IMR-90 (cell line): ENCODE measurements around the gene SLC25A28. TPM values are rescaled to one million over a fixed set of nuclear protein-coding genes. Genes with fewer than 3 reads are reported as not detected.

ENCODE experiments used
- ATAC-seq: fragments of 200-7000 bp; cut with Tn5 transposase; 2 replicates; pipeline ENCODE4 v1.9.1; 2020; ENCODE audit warnings: low read depth, mild to moderate bottlenecking, moderate library complexity
- BruUV-seq: library from RNA; stranded (reverse); fragments of 400-500 nt; replicated peaks from 2 replicates; lab custom pipeline; 2021; lab: Mats Ljungman, UMichigan
- CTCF ChIA-PET: fragments of 300-600 bp; formaldehyde crosslinking; extraction: SDS; loops from one replicate; lab custom pipeline; 2021; ENCODE audit warnings: antibody characterized with exemption; lab: Yijun Ruan, JAX
- POLR2A ChIA-PET: fragments of 300-600 bp; sonication (Branson Sonifier 250); formaldehyde crosslinking; loops from one replicate; lab custom pipeline; 2022; ENCODE audit warnings: antibody characterized with exemption; ENCODE audit not compliant: unreplicated experiment; lab: Charles Lee
- DNase-seq: peaks from one replicate; pipeline ENCODE4 v3.0.0; 2013
- H2AFZ ChIP-seq: replicated peaks from 2 replicates; pipeline ENCODE3; 2013; ENCODE audit warnings: low read length, mild to moderate bottlenecking; ENCODE audit not compliant: poor library complexity
- H2AK5ac ChIP-seq: 2 replicates; pipeline ENCODE4 v1.6.1; 2013; ENCODE audit warnings: low read depth, low read length, inconsistent platforms
- H2AK9ac ChIP-seq: replicated peaks from 2 replicates; pipeline ENCODE3; 2013; ENCODE audit warnings: mild to moderate bottlenecking, low read depth, low read length, moderate library complexity; ENCODE audit not compliant: poor library complexity
- H2BK120ac ChIP-seq: 2 replicates; pipeline ENCODE4 v1.6.1; 2013; ENCODE audit warnings: low read depth, low read length, inconsistent platforms
- H2BK15ac ChIP-seq: 3 replicates; pipeline ENCODE4 v1.6.1; 2013; ENCODE audit warnings: low read depth, low read length, inconsistent platforms
- H2BK20ac ChIP-seq: 2 replicates; pipeline ENCODE4 v1.6.1; 2013; ENCODE audit warnings: low read depth, mild to moderate bottlenecking, inconsistent platforms, low read length, moderate library complexity
- H2BK5ac ChIP-seq: 2 replicates; pipeline ENCODE4 v1.6.1; 2013; ENCODE audit warnings: mild to moderate bottlenecking, low read depth, low read length, inconsistent platforms; ENCODE audit not compliant: poor library complexity, severe bottlenecking
- H3K14ac ChIP-seq: replicated peaks from 2 replicates; pipeline ENCODE4 v1.6.1; 2013; ENCODE audit warnings: low read depth, low read length, inconsistent platforms
- H3K18ac ChIP-seq: 2 replicates; pipeline ENCODE4 v1.6.1; 2013; ENCODE audit warnings: low read depth, low read length, control low read depth
- H3K23ac ChIP-seq: 2 replicates; pipeline ENCODE4 v1.6.1; 2013; ENCODE audit warnings: low read depth, low read length, inconsistent platforms
- H3K27ac ChIP-seq: 2 replicates; pipeline ENCODE4 v1.5.1; 2013; ENCODE audit warnings: mild to moderate bottlenecking, control low read depth, low read length; ENCODE audit not compliant: insufficient read depth
- H3K27me3 ChIP-seq: 2 replicates; pipeline ENCODE4 v1.6.1; 2013; ENCODE audit warnings: low read length; ENCODE audit not compliant: control insufficient read depth, insufficient read depth
- H3K36me3 ChIP-seq: 2 replicates; pipeline ENCODE4 v1.6.1; 2013; ENCODE audit warnings: low read length, mixed read lengths; ENCODE audit not compliant: control insufficient read depth, insufficient read depth
- H3K4ac ChIP-seq: 2 replicates; pipeline ENCODE4 v1.6.1; 2013; ENCODE audit warnings: low read depth, low read length, inconsistent platforms
- H3K4me1 ChIP-seq: 2 replicates; pipeline ENCODE4 v1.6.1; 2013; ENCODE audit warnings: low read length, mixed read lengths; ENCODE audit not compliant: control insufficient read depth, insufficient read depth
- H3K4me2 ChIP-seq: 2 replicates; pipeline ENCODE4 v1.6.1; 2013; ENCODE audit warnings: low read depth, mild to moderate bottlenecking, control low read depth, low read length, moderate library complexity
- H3K4me3 ChIP-seq: 2 replicates; pipeline ENCODE4 v1.5.1; 2013; ENCODE audit warnings: low read depth, mild to moderate bottlenecking, control low read depth, low read length, moderate library complexity; ENCODE audit not compliant: insufficient read depth
- H3K56ac ChIP-seq: 2 replicates; pipeline ENCODE4 v1.6.1; 2013; ENCODE audit warnings: low read length, inconsistent platforms; ENCODE audit not compliant: insufficient read depth; ENCODE audit errors: extremely low read depth
- H3K79me1 ChIP-seq, 2 experiments: 2 replicates each; pipeline ENCODE4 v1.6.1; 2013; ENCODE audit warnings: low read length in 2 of 2, inconsistent platforms in 1 of 2, low read depth in 1 of 2
- H3K9ac ChIP-seq: 2 replicates; pipeline ENCODE4 v1.6.1; 2013; ENCODE audit warnings: low read depth, low read length, control low read depth
- H3K9me1 ChIP-seq: 2 replicates; pipeline ENCODE4 v1.6.1; 2013; ENCODE audit warnings: low read length, inconsistent platforms; ENCODE audit not compliant: insufficient read depth
- H3K9me3 ChIP-seq: 2 replicates; pipeline ENCODE4 v1.6.1; 2013; ENCODE audit warnings: low read length; ENCODE audit not compliant: control insufficient read depth, insufficient read depth
- H4K20me1 ChIP-seq: 2 replicates; pipeline ENCODE4 v1.6.1; 2013; ENCODE audit warnings: low read length, inconsistent platforms; ENCODE audit not compliant: insufficient read depth
- H4K5ac ChIP-seq: 2 replicates; pipeline ENCODE4 v1.6.1; 2013; ENCODE audit warnings: mild to moderate bottlenecking, low read depth, low read length, control low read depth
- H4K8ac ChIP-seq, 2 experiments: 2 replicates each; pipeline ENCODE4 v1.6.1; 2013; ENCODE audit warnings: low read depth in 2 of 2, low read length in 2 of 2, control low read depth in 1 of 2, inconsistent platforms in 1 of 2
- H4K91ac ChIP-seq: 2 replicates; pipeline ENCODE4 v1.6.1; 2013; ENCODE audit warnings: low read depth, low read length, inconsistent platforms; ENCODE audit not compliant: insufficient read depth
- CEBPB ChIP-seq: IDR thresholded peaks from 2 replicates; pipeline ENCODE4 v1.6.1; 2012; ENCODE audit warnings: low read depth, low read length, improper control_type of control experiment
- CTCF ChIP-seq: conservative IDR thresholded peaks from 2 replicates; pipeline ENCODE4 v1.5.1; 2012; ENCODE audit warnings: mild to moderate bottlenecking, low read depth, low read length, improper control_type of control experiment
- ELK1 ChIP-seq: fragments of 150-350 bp; IDR thresholded peaks from 2 replicates; pipeline ENCODE4 v1.6.1; 2016; ENCODE audit warnings: low read depth, mild to moderate bottlenecking, low read length, moderate library complexity, borderline replicate concordance
- NFE2L2 ChIP-seq: fragments of 150-350 bp; IDR thresholded peaks from 2 replicates; pipeline ENCODE4 v1.6.1; 2016; ENCODE audit warnings: low read depth, mild to moderate bottlenecking, low read length
- POLR2A ChIP-seq: IDR thresholded peaks from 2 replicates; pipeline ENCODE4 v1.6.1; 2012; ENCODE audit warnings: mild to moderate bottlenecking, low read depth, low read length
- RCOR1 ChIP-seq: IDR thresholded peaks from 2 replicates; pipeline ENCODE4 v1.6.1; 2012; ENCODE audit warnings: mild to moderate bottlenecking, low read length, improper control_type of control experiment; ENCODE audit not compliant: insufficient replicate concordance
- SMC3 ChIP-seq: fragments of 150-350 bp; IDR thresholded peaks from 2 replicates; pipeline ENCODE4 v1.6.1; 2016; ENCODE audit warnings: low read depth, mild to moderate bottlenecking, antibody characterized with exemption, low read length, moderate library complexity
- WGBS, 2 experiments: methylation state at CpG; one replicate each; pipeline versions ENCODE4 v1.1.5 to v1.1.7; 2013; ENCODE audit warnings: missing lambda C conversion rate in 2 of 2; ENCODE audit not compliant: insufficient read length in 1 of 2; ENCODE audit errors: extremely low coverage in 2 of 2; 5-methylcytosine and 5-hydroxymethylcytosine counted together
- dilution Hi-C: fragments of 300-500 bp; cut with HindIII; formaldehyde crosslinking; loops from one replicate; pipeline ENCODE4 v1.14.3; 2018; ENCODE audit warnings: low sequenced_read_pairs; ENCODE audit not compliant: unreplicated experiment
- in situ Hi-C: fragments of 300-500 bp; cut with MboI; formaldehyde crosslinking; loops from 3 replicates; pipeline ENCODE4 v1.14.3; 2019; ENCODE audit warnings: low sequenced_read_pairs, inconsistent platforms, mixed read lengths
- intact Hi-C: fragments of 100-400 bp; cut with micrococcal nuclease; formaldehyde crosslinking; loops from 2 replicates; pipeline ENCODE4 v1.10.0; 2022
- polyA plus RNA-seq, 3 experiments: library from polyadenylated mRNA; depleted of rRNA; stranded (reverse); fragments of >200 nt; gene quantifications; 2 replicates each; pipeline ENCODE4 v1.2.3, GENCODE V29; 2012; ENCODE audit warnings: low replicate concordance in 1 of 3
- total RNA-seq: library from RNA; depleted of rRNA; stranded (reverse); fragments of >200 nt; gene quantifications from 2 replicates; pipeline ENCODE4 v1.2.3, GENCODE V29; 2012

Gene SLC25A28
- total and polyA plus RNA-seq, 2 of the 4 experiments (the other 2 are of a cell fraction), result 13.1 to 29.8 TPM

GRCh38 chr10:99595236-99595635 lies 25.0 kb downstream of the SLC25A28 start:
- no TSS peak for BruUV-seq
- H3K23ac ChIP-seq, result no peak overlapping the region
- no peak overlapping the region for H3K56ac ChIP-seq
- H4K91ac ChIP-seq, result no peak overlapping the region
- H2AFZ ChIP-seq, result no peak overlapping the region
- no peak overlapping the region for H2AK9ac ChIP-seq
- H3K4ac ChIP-seq, result no peak overlapping the region
- no peak overlapping the region for H3K27ac ChIP-seq
- TF ChIP-seq SMC3, result no peak
- no peak for TF ChIP-seq POLR2A
- no peak for TF ChIP-seq ELK1
- no peak for TF ChIP-seq NFE2L2
- TF ChIP-seq CTCF, result no peak
- TF ChIP-seq CEBPB, result no peak
- TF ChIP-seq RCOR1, result no peak
- H2BK20ac ChIP-seq, result no peak overlapping the region
- no peak overlapping the region for H4K8ac ChIP-seq
- WGBS, 2 experiments, result no CpG with 5 or more reads among the region's 3 CpGs
- H3K36me3 ChIP-seq, result no peaks in the 10 kb centered on the region
- H3K79me1 ChIP-seq, result no peaks in the 10 kb centered on the region
- no peak overlapping the region for H3K9ac ChIP-seq
- DNase-seq (no peak), ATAC-seq (no peak)
- ChIA-PET POLR2A (no interaction called here), CTCF (interaction anchor here (0.6 to 1.6 kb wide), 2 partner anchors 14 to 188 kb away, joined by 4 read pairs; no protein-coding TSS in a partner anchor)
- H3K9me3 ChIP-seq, result no peaks in the 10 kb centered on the region
- no peak overlapping the region for H4K5ac ChIP-seq
- no peak overlapping the region for H3K18ac ChIP-seq
- H3K9me1 ChIP-seq, result no peaks in the 10 kb centered on the region
- no peak overlapping the region for H2BK120ac ChIP-seq
- H2BK15ac ChIP-seq, result no peak overlapping the region
- H2BK5ac ChIP-seq, result no peak overlapping the region
- no peak overlapping the region for H2AK5ac ChIP-seq
- dilution Hi-C loops, result no loop called here
- in situ Hi-C loops, result no loop called here
- intact Hi-C loops, result no loop called here
- no peak overlapping the region for H3K14ac ChIP-seq
- no peaks in the 10 kb centered on the region for H4K20me1 ChIP-seq
- peaks cover 25% of the 10 kb centered on the region for H3K27me3 ChIP-seq
- no peak overlapping the region for H3K4me3 ChIP-seq
- no peaks in the 10 kb centered on the region for H3K4me1 ChIP-seq
- no peak overlapping the region for H3K4me2 ChIP-seq
